Ovary (tissue), 9 donors: ENCODE measurements around the gene KLF13. TPM values are rescaled to one million over a fixed set of nuclear protein-coding genes. Genes with fewer than 3 reads are reported as not detected.

Experiments used
- DNase-seq, 5 donors: peaks; one replicate each; pipeline ENCODE4 v3.0.0-alpha.2; 2019 to 2020
- H3K27ac ChIP-seq, 2 donors: fragments of 200-600 bp; one replicate each; pipeline versions ENCODE4 v1.5.1 to v1.8.0; 2019 to 2022
- H3K27me3 ChIP-seq: fragments of 200-600 bp; one replicate; pipeline ENCODE4 v1.8.0; 2022
- H3K36me3 ChIP-seq: fragments of 200-600 bp; sonication (generic); one replicate; pipeline ENCODE4 v1.5.1; 2019
- H3K4me1 ChIP-seq: one replicate; pipeline ENCODE4 v1.8.1; 2013; ENCODE audit warnings: mild to moderate bottlenecking, moderate library complexity; ENCODE audit not compliant: insufficient read depth
- H3K4me3 ChIP-seq: fragments of 200-600 bp; sonication (generic); one replicate; pipeline ENCODE4 v1.5.1; 2017
- H3K9me3 ChIP-seq, 2 donors: fragments of 200-600 bp in 1 of 2; sonication (generic) in 1 of 2; one replicate each; pipeline versions ENCODE4 v1.5.1 to v1.8.1; 2013 to 2019; ENCODE audit warnings: mild to moderate bottlenecking in 1 of 2, moderate library complexity in 1 of 2
- EP300 ChIP-seq: sonication (generic); formaldehyde crosslinking; IDR thresholded peaks from one replicate; pipeline ENCODE4 v1.6.1; 2017; ENCODE audit warnings: antibody characterized with exemption
- POLR2A ChIP-seq: fragments of 450-650 bp; IDR thresholded peaks from one replicate; pipeline ENCODE4 v1.6.1; 2017; ENCODE audit warnings: antibody characterized with exemption, mild to moderate bottlenecking, moderate library complexity
- WGBS, 3 donors: extraction: QIAGEN DNeasy Blood & Tissue Kit in 1 of 3; methylation state at CpG; one replicate each; pipeline versions ENCODE4 v1.1.5 to v1.1.7; 2013 to 2017; 5-methylcytosine and 5-hydroxymethylcytosine counted together
- intact Hi-C, 4 donors: fragments of 100-400 bp; cut with DNase I; formaldehyde crosslinking; loops; one replicate each; pipeline versions ENCODE4 v1.11.0 to v1.15.1; 2022 to 2023
- polyA plus RNA-seq, 2 donors: library from polyadenylated mRNA; stranded (reverse); fragments of 200-250 nt in 1 of 2; fragments of 350-450 nt in 1 of 2; fragmentation: Illumina TruSeq in 1 of 2; extraction: RNeasy Lipid Tissue Mini Kit (QIAGEN cat#74804) in 1 of 2; gene quantifications; one replicate each; pipeline ENCODE4 v1.2.3, GENCODE V29; 2013 to 2014
- total RNA-seq, 7 donors: library from RNA; depleted of rRNA in 2 of 7; stranded (reverse); fragments of >200 nt in 2 of 7; fragmentation: NEBNext Ultra II Directional in 3 of 7; extraction: Animal tissue kit (Norgen Biotek cat#: 25700) in 3 of 7; gene quantifications; one replicate each; pipeline versions ENCODE4 v1.1.0 to v1.2.4, GENCODE V29; 2016 to 2023
- TF ChIP-seq, protein P1 (sequence below), 3 donors: fragments of 450-650 bp in 2 of 3; fragments of 200-600 bp in 1 of 3; IDR thresholded peaks; one replicate each; pipeline versions ENCODE4 v1.5.1 to v1.8.0; 2016 to 2022; ENCODE audit warnings: antibody characterized with exemption in 3 of 3, mild to moderate bottlenecking in 1 of 3
- donor health status: DM: no; HTN: no; CAD: no; lungs with moderate emphysema.
- donor health status: DM: no; HTN: no; CAD: no.
- donor health status: Bipolar disorder and iron deficiency.
- donor health status: DM: yes; HTN: yes; CAD: no.
- donor health status: DM: no; HTN: no; CAD: no.
- donor health status: DM: yes; HTN: yes; CAD: no.

The KLF13 gene
- total and polyA plus RNA-seq, 9 donors: 14.8 to 58.2 (median 36.0) TPM

DNA sequence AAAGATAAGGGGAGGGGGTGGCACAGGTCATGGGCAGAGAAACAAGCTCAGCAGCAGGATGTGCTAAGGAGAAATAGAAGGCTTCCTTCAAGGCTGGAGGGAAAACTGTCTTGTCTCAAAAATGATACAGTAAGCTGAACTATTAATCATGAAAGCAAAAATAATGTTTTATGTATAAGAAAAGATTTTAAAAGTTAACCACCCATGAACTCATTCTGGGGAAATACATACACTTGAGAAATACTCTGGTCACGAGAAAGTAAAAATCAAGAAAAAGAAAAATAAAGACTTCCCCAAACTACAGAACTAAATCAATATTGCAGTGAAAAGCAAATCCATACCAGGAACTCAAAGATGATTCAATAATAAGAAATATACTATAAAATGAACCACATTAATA lies 80.7 kb downstream of the KLF13 start:
- Histone ChIP-seq H3K9me3 (peaks cover 0 to 4% of the 10 kb centered on the region in 2 donors), H3K27me3 (no peaks in the 10 kb centered on the region), H3K4me1 (no peaks in the 10 kb centered on the region), H3K4me3 (no peak overlapping the region), H3K36me3 (no peaks in the 10 kb centered on the region), H3K27ac (no peak overlapping the region)
- intact Hi-C loops: no loop called here
- TF ChIP-seq, protein P1, sequence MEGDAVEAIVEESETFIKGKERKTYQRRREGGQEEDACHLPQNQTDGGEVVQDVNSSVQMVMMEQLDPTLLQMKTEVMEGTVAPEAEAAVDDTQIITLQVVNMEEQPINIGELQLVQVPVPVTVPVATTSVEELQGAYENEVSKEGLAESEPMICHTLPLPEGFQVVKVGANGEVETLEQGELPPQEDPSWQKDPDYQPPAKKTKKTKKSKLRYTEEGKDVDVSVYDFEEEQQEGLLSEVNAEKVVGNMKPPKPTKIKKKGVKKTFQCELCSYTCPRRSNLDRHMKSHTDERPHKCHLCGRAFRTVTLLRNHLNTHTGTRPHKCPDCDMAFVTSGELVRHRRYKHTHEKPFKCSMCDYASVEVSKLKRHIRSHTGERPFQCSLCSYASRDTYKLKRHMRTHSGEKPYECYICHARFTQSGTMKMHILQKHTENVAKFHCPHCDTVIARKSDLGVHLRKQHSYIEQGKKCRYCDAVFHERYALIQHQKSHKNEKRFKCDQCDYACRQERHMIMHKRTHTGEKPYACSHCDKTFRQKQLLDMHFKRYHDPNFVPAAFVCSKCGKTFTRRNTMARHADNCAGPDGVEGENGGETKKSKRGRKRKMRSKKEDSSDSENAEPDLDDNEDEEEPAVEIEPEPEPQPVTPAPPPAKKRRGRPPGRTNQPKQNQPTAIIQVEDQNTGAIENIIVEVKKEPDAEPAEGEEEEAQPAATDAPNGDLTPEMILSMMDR (IDR thresholded peaks at IDR 0.05): no peak
- WGBS, 3 donors: 80 to 94% (median 94%) methylated on average over 1 of the region's 1 CpG
- no peak for DNase-seq

DNA sequence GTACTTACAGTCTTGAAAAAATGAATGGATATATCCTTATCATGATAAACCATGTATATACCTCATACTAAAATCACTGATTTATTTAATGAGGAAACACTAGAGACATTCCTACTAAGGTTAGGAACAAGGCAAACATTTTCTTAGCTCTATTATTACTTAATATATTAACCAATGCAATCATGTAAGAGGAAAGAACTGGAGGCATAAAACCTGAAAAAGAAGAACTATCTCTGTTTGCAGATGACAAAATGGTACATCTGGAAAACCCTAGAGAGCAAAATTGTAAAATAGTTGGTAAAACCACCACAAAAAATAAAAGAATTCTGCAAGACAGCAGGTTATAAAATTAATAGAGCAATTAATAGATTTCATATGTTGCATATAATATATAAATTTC lies 81.2 kb downstream of the KLF13 start:
- no peak overlapping the region for H3K4me3 ChIP-seq
- H3K27ac ChIP-seq: no peak overlapping the region
- no peaks in the 10 kb centered on the region for H3K27me3 ChIP-seq
- H3K36me3 ChIP-seq: no peaks in the 10 kb centered on the region
- H3K9me3 ChIP-seq: peaks cover 0 to 4% of the 10 kb centered on the region in 2 donors
- intact Hi-C loops: no loop called here
- H3K4me1 ChIP-seq: no peaks in the 10 kb centered on the region
- TF ChIP-seq POLR2A (no peak), EP300 (no peak)
- TF ChIP-seq, protein P1 (IDR thresholded peaks at IDR 0.05): no peak
- DNase-seq: no peak

DNA sequence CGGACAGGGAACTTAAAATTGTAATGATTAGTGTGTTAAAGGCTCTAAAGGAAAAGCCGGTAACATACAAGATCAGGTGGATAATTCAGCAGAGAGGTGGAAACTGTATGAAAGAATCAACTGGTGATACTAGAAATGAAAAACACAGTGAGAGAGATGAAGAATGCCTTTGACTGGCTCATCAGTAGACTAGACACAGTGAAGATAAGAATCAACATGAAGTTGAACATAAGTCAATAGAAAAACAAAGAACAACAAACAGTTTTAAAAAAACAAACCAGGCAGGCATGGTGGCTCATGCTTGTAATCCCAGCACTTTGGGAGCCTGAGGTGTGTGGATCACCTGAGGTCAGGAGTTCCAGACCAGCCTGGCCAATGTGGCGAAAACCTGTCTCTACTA lies 82.1 kb downstream of the KLF13 start:
- WGBS, 3 donors: 91 to 97% (median 96%) methylated on average over 3 of the region's 3 CpGs
- no peak overlapping the region for H3K4me3 ChIP-seq
- DNase-seq: no peak
- H3K36me3 ChIP-seq: no peaks in the 10 kb centered on the region
- no peak overlapping the region for H3K27ac ChIP-seq
- H3K9me3 ChIP-seq: peaks cover 0 to 4% of the 10 kb centered on the region in 2 donors
- TF ChIP-seq EP300: no peak
- TF ChIP-seq, protein P1 (IDR thresholded peaks at IDR 0.05): no peak
- TF ChIP-seq POLR2A: no peak
- intact Hi-C loops: no loop called here
- no peaks in the 10 kb centered on the region for H3K4me1 ChIP-seq
- H3K27me3 ChIP-seq: no peaks in the 10 kb centered on the region

DNA sequence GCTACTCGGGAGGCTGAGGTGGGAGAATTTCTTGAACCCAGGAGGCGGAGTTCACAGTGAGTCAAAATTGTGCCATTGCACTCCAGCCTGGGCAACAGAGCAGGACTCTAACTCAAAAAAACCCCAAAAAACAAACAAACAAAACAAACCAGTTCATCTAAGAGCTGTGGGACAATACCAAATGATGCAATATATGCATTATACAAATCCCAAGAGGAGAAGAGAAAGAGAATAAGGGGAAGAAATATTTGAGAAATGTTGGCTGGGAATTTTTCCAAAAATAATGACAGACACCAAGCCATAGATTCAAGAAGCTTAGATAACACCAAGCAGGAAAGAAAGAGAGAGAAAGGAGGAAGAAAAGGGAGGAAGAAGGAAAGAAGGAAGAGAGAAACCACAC lies 82.5 kb downstream of the KLF13 start:
- intact Hi-C loops: no loop called here
- WGBS, 3 donors: 82 to 94% (median 92%) methylated on average over 2 of the region's 2 CpGs

More for the DNA sequence above, 82.5 kb downstream of the KLF13 start:
- no peak for TF ChIP-seq POLR2A
- TF ChIP-seq EP300: no peak
- TF ChIP-seq, protein P1 (IDR thresholded peaks at IDR 0.05): no peak
- H3K27me3 ChIP-seq: no peaks in the 10 kb centered on the region
- no peak for DNase-seq
- H3K9me3 ChIP-seq: peaks cover 0 to 4% of the 10 kb centered on the region in 2 donors
- H3K27ac ChIP-seq: no peak overlapping the region
- H3K4me1 ChIP-seq: no peaks in the 10 kb centered on the region
- no peak overlapping the region for H3K4me3 ChIP-seq
- no peaks in the 10 kb centered on the region for H3K36me3 ChIP-seq
